Right renal pelvis (tissue), 4 donors: ENCODE measurements around the gene CEACAM19. TPM values are rescaled to one million over a fixed set of nuclear protein-coding genes. Genes with fewer than 3 reads are reported as not detected.
"Not testable (repeated sequence)": the region's sequence is repeated elsewhere in the genome, so short reads cannot be mapped to it uniquely, and the experiment has no call there.

Experiments used
- DNase-seq, 4 donors: peaks; one replicate each; pipeline ENCODE4 v3.0.0-alpha.2; 2013; ENCODE audit warnings: low read depth in 4 of 4, low spot score in 3 of 4, missing footprints in 1 of 4
- polyA plus RNA-seq, 4 donors: library from polyadenylated mRNA; unstranded; fragments of 120-200 nt; gene quantifications; one replicate each; pipeline ENCODE4 v1.2.1, GENCODE V29; 2013; ENCODE audit not compliant: insufficient read length in 4 of 4

The CEACAM19 gene
- polyA plus RNA-seq, 4 donors: 9.4 to 16.3 (median 14.4) TPM

GRCh38 chr19:44720396-44720795 is 49.1 kb downstream of the CEACAM19 start:
- DNase-seq: not testable (repeated sequence)

GRCh38 chr19:44720945-44721344 is 49.7 kb downstream of the CEACAM19 start:
- no peak for DNase-seq

- DNase-seq: not testable (repeated sequence)
Measured at GRCh38 chr19:44721369-44721768, 50.1 kb downstream of the CEACAM19 start.

GRCh38 chr19:44722131-44723121 is 51.1 kb downstream of the CEACAM19 start:
- DNase-seq: no peak

- no peak for DNase-seq
Measured at GRCh38 chr19:44723299-44723951, 52.1 kb downstream of the CEACAM19 start.

GRCh38 chr19:44723952-44724319 is 52.7 kb downstream of the CEACAM19 start:
- DNase-seq: peak in 1 of 4 donors; percentile 69

- DNase-seq: no peak
Measured at GRCh38 chr19:44725251-44725650, 54.0 kb downstream of the CEACAM19 start.

GRCh38 chr19:44725684-44726083 is 54.4 kb downstream of the CEACAM19 start:
- no peak for DNase-seq

GRCh38 chr19:44726465-44726864 is 55.2 kb downstream of the CEACAM19 start:
- DNase-seq: no peak

- DNase-seq: no peak
Measured at GRCh38 chr19:44728178-44728577, 56.9 kb downstream of the CEACAM19 start.

GRCh38 chr19:44729516-44730033 is 58.3 kb downstream of the CEACAM19 start:
- DNase-seq: no peak

- DNase-seq: no peak
Measured at GRCh38 chr19:44731081-44731480, 59.8 kb downstream of the CEACAM19 start.

GRCh38 chr19:44731622-44732021 is 60.3 kb downstream of the CEACAM19 start:
- DNase-seq: no peak

- no peak for DNase-seq
Measured at GRCh38 chr19:44732235-44733014, 61.1 kb downstream of the CEACAM19 start.

Other genes with a start within 250 kb of the CEACAM19 start
- gene ZNF229, start 223.0 kb upstream of the CEACAM19 start, polyA plus RNA-seq: 10 to 100 TPM; 13.2 to 17.7 (median 14.9) TPM
- gene ZNF180, start 171.0 kb upstream of the CEACAM19 start, polyA plus RNA-seq: 10 to 100 TPM; 14.8 to 18.4 (median 17.3) TPM
- not detected for gene CEACAM20, start 141.8 kb upstream of the CEACAM19 start, polyA plus RNA-seq
- 1 to 10 TPM in 3 of 4 donors, under 1 TPM in 1; 0.55 to 1.7 (median 1.0) TPM for gene IGSF23, start 57.9 kb upstream of the CEACAM19 start, polyA plus RNA-seq
- gene PVR, start 27.6 kb upstream of the CEACAM19 start, polyA plus RNA-seq: 10 to 100 TPM; 30.0 to 36.1 (median 31.7) TPM
- gene CEACAM16, start 27.7 kb downstream of the CEACAM19 start, polyA plus RNA-seq: not detected
- gene BCL3, start 77.2 kb downstream of the CEACAM19 start, polyA plus RNA-seq: 10 to 100 TPM in 1 of 4 donors, 1 to 10 TPM in 3; 5.6 to 10.2 (median 6.2) TPM
- gene CBLC, start 106.4 kb downstream of the CEACAM19 start, polyA plus RNA-seq: 1 to 10 TPM; 4.3 to 7.4 (median 5.7) TPM
- 100 to 1,000 TPM; 457 to 754 (median 572) TPM for gene BCAM, start 137.6 kb downstream of the CEACAM19 start, polyA plus RNA-seq
- gene NECTIN2, start 174.8 kb downstream of the CEACAM19 start, polyA plus RNA-seq: 100 to 1,000 TPM; 149 to 180 (median 159) TPM
- 10 to 100 TPM; 44.7 to 54.6 (median 47.6) TPM for gene TOMM40, start 219.8 kb downstream of the CEACAM19 start, polyA plus RNA-seq
- 100 to 1,000 TPM; 261 to 604 (median 299) TPM for gene APOE, start 234.3 kb downstream of the CEACAM19 start, polyA plus RNA-seq
- gene APOC1, start 243.1 kb downstream of the CEACAM19 start, polyA plus RNA-seq: 10 to 100 TPM; 10.5 to 12.5 (median 11.2) TPM